ENCODE results near the gene SLU7.

SLU7 gene

GRCh38 chr5:160418561-160419457 lies at the start of gene SLU7:
Gene SLU7 (minus strand): TSS chr5:160419081. CDS start chr5:160415294, 3,787 bp downstream.
- peak; percentile 69 for ATAC-seq (ENCODE audit: low read depth)
- peaks cover 34% of the 10 kb centered on the region for H3K36me3 ChIP-seq (ENCODE audit: low read depth)
- peak within 1 kb of the TSS; percentile 63 for H3K27ac ChIP-seq (ENCODE audit: poor library complexity, severe bottlenecking)
- peaks cover 32% of the 10 kb centered on the region for H3K4me1 ChIP-seq (ENCODE audit: insufficient read depth, poor library complexity, severe bottlenecking)
- H3K27me3 ChIP-seq (ENCODE audit: insufficient read depth, poor library complexity, severe bottlenecking) = no peaks in the 10 kb centered on the region
- DNase-seq (ENCODE audit: low spot score) = peak; percentile 96
- peak within 1 kb of the TSS; percentile 75 for H3K4me3 ChIP-seq (ENCODE audit: severe bottlenecking)
- no peak for TF ChIP-seq CTCF (IDR thresholded peaks at IDR 0.05; ENCODE audit: poor library complexity, severe bottlenecking)
- H3K9me3 ChIP-seq (ENCODE audit: severe bottlenecking) = no peaks in the 10 kb centered on the region

- DNase-seq (ENCODE audit: low spot score) = no peak
- peaks cover 16% of the 10 kb centered on the region for H3K4me1 ChIP-seq (ENCODE audit: insufficient read depth, poor library complexity, severe bottlenecking)
- TF ChIP-seq CTCF (IDR thresholded peaks at IDR 0.05; ENCODE audit: poor library complexity, severe bottlenecking) = no peak
- ATAC-seq (ENCODE audit: low read depth) = no peak
- H3K4me3 ChIP-seq (ENCODE audit: severe bottlenecking) = no peak overlapping the region
- H3K36me3 ChIP-seq (ENCODE audit: low read depth) = no peaks in the 10 kb centered on the region
- H3K9me3 ChIP-seq (ENCODE audit: severe bottlenecking) = no peaks in the 10 kb centered on the region
- H3K27ac ChIP-seq (ENCODE audit: poor library complexity, severe bottlenecking) = no peak overlapping the region
- H3K27me3 ChIP-seq (ENCODE audit: insufficient read depth, poor library complexity, severe bottlenecking) = no peaks in the 10 kb centered on the region
Observed at GRCh38 chr5:160468363-160468975, 49.6 kb upstream of the SLU7 start.

- no peaks in the 10 kb centered on the region for H3K9me3 ChIP-seq (ENCODE audit: severe bottlenecking)
- no peak for DNase-seq (ENCODE audit: low spot score)
- H3K4me1 ChIP-seq (ENCODE audit: insufficient read depth, poor library complexity, severe bottlenecking) = peaks cover 20% of the 10 kb centered on the region
- ATAC-seq (ENCODE audit: low read depth) = 0 out of 3 replicates have a peak, but pooled peaks have one; percentile 20
- H3K27ac ChIP-seq (ENCODE audit: poor library complexity, severe bottlenecking) = no peak overlapping the region
- no peaks in the 10 kb centered on the region for H3K27me3 ChIP-seq (ENCODE audit: insufficient read depth, poor library complexity, severe bottlenecking)
- TF ChIP-seq CTCF (IDR thresholded peaks at IDR 0.05; ENCODE audit: poor library complexity, severe bottlenecking) = no peak
- H3K36me3 ChIP-seq (ENCODE audit: low read depth) = no peaks in the 10 kb centered on the region
- H3K4me3 ChIP-seq (ENCODE audit: severe bottlenecking) = no peak overlapping the region
Observed at GRCh38 chr5:160467555-160468362, 48.9 kb upstream of the SLU7 start.

GRCh38 chr5:160466889-160467554 lies 48.1 kb upstream of the SLU7 start:
- Histone ChIP-seq H3K4me3 (ENCODE audit: severe bottlenecking) (no peak overlapping the region), H3K36me3 (ENCODE audit: low read depth) (no peaks in the 10 kb centered on the region), H3K4me1 (ENCODE audit: insufficient read depth, poor library complexity, severe bottlenecking) (peaks cover 20% of the 10 kb centered on the region), H3K27ac (ENCODE audit: poor library complexity, severe bottlenecking) (no peak overlapping the region), H3K9me3 (ENCODE audit: severe bottlenecking) (no peaks in the 10 kb centered on the region), H3K27me3 (ENCODE audit: insufficient read depth, poor library complexity, severe bottlenecking) (no peaks in the 10 kb centered on the region)
- no peak for TF ChIP-seq CTCF (IDR thresholded peaks at IDR 0.05; ENCODE audit: poor library complexity, severe bottlenecking)
- DNase-seq (ENCODE audit: low spot score) (no peak), ATAC-seq (ENCODE audit: low read depth) (no peak)
